ENCODE results near the gene SNRNP35. TPM values are rescaled to one million over a fixed set of nuclear protein-coding genes. Genes with fewer than 3 reads are reported as not detected.

The SNRNP35 gene
- total and polyA plus RNA-seq, 2 experiments from 2014 or later: 32.0 to 41.9 TPM

GRCh38 chr12:123468786-123469185 lies 10.8 kb downstream of the SNRNP35 start:
- H3K4me3 ChIP-seq: no peak overlapping the region
- no peak for TF ChIP-seq CTCF (IDR thresholded peaks at IDR 0.05; ENCODE audit: low read depth, low read length)
- no peaks in the 10 kb centered on the region for H3K27me3 ChIP-seq
- H3K36me3 ChIP-seq: peaks cover 29% of the 10 kb centered on the region
- H3K4me1 ChIP-seq (ENCODE audit: low read depth): no peaks in the 10 kb centered on the region
- DNase-seq (ENCODE audit: low read depth in 1 of 2, low spot score in 1 of 2): peak in 1 of 2 donors; percentile 6
- H3K9me3 ChIP-seq (ENCODE audit: low read depth): no peaks in the 10 kb centered on the region
- no peak overlapping the region for H3K27ac ChIP-seq

GRCh38 chr12:123469978-123470377 lies 12.0 kb downstream of the SNRNP35 start:
- DNase-seq (ENCODE audit: low read depth in 1 of 2, low spot score in 1 of 2): no peak
- H3K9me3 ChIP-seq (ENCODE audit: low read depth): no peaks in the 10 kb centered on the region
- H3K4me3 ChIP-seq: no peak overlapping the region
- no peak overlapping the region for H3K27ac ChIP-seq
- H3K4me1 ChIP-seq (ENCODE audit: low read depth): no peaks in the 10 kb centered on the region
- no peak for TF ChIP-seq CTCF (IDR thresholded peaks at IDR 0.05; ENCODE audit: low read depth, low read length)
- peaks cover 29% of the 10 kb centered on the region for H3K36me3 ChIP-seq
- no peaks in the 10 kb centered on the region for H3K27me3 ChIP-seq

DNA sequence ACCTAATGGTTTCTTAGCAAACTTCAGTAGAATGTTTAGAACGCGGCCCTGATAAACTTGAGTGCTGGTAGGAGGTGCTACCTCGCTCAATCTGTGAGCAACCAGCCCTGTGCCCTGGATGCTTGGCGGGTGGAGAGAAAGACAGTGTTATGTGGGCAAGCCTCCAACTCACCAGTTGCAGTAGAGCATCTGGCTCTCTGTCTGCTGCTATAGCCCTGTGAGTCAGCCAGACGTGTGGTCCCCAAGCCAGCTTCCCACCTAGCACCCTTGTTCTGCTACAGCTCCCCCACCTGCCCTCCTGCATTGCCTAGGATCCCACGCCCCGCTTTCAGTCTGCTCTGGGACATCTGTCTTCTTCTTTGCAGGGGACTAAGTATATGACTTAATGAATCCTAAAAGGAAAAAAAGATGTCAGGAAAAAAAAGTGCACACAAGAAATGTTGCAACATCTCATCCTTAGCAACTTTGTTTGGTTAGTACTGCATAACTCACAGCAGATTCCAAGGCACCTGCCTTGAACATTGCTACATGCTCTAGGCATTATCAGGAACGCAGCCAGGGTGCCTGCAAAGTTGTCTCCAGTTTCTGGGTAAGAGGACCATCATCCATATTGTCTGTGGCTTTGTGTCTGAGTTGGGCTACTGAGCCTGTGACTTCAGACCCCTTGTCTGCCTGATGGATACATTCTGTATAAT lies 13.6 kb downstream of the SNRNP35 start:
- no peaks in the 10 kb centered on the region for H3K4me1 ChIP-seq (ENCODE audit: low read depth)
- no peaks in the 10 kb centered on the region for H3K9me3 ChIP-seq (ENCODE audit: low read depth)
- peak in 1 of 2 donors; percentile 79 for DNase-seq (ENCODE audit: low read depth in 1 of 2, low spot score in 1 of 2)
- H3K36me3 ChIP-seq: peaks cover 30% of the 10 kb centered on the region
- H3K27ac ChIP-seq: no peak overlapping the region
- no peak for TF ChIP-seq CTCF (IDR thresholded peaks at IDR 0.05; ENCODE audit: low read depth, low read length)
- no peaks in the 10 kb centered on the region for H3K27me3 ChIP-seq
- H3K4me3 ChIP-seq: no peak overlapping the region

- Histone ChIP-seq H3K4me3 (no peak overlapping the region), H3K36me3 (peaks cover 34% of the 10 kb centered on the region), H3K4me1 (ENCODE audit: low read depth) (no peaks in the 10 kb centered on the region), H3K27ac (no peak overlapping the region), H3K27me3 (no peaks in the 10 kb centered on the region), H3K9me3 (ENCODE audit: low read depth) (no peaks in the 10 kb centered on the region)
- no peak for TF ChIP-seq CTCF (IDR thresholded peaks at IDR 0.05; ENCODE audit: low read depth, low read length)
- DNase-seq (ENCODE audit: low read depth in 1 of 2, low spot score in 1 of 2): no peak
Observed at GRCh38 chr12:123472438-123472849, 14.5 kb downstream of the SNRNP35 start.

DNA sequence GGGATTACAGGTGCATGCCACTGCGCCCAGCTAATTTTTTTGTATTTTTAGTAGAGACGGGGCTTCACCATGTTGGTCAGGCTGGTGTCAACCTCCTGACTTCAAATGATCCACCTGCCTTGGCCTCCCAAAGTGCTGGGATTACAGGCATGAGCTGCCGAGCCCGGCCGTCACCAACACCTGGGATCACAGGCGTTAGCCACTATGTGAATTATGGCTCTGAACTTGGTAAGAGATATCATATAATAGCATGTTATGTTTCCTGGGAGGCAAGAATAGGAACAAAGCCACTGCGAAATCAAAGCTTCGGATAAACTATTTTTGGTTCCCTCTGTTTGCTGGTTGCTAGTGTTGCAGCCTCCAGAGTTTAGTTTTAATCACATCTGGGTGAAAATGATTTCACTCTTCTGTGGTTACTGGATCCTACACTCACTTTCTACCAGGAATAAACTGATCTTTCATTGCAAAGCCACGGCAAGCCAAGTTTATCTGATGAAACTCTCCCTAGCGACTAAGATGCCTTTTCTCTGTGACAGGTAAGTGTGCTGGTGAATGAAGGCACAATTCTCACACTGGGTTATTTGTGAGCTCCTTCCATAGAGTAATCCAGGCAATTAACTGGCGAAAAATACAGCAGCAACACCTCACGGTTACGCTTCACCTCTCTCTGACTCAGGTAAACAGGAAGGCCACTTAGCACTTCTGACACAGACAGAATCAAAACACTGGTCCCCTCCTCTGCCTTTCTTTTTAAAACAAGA lies 16.7 kb downstream of the SNRNP35 start:
- H3K36me3 ChIP-seq: peaks cover 38% of the 10 kb centered on the region
- no peak for DNase-seq (ENCODE audit: low read depth in 1 of 2, low spot score in 1 of 2)
- peak overlapping the region; percentile 42 for H3K27ac ChIP-seq
- no peaks in the 10 kb centered on the region for H3K4me1 ChIP-seq (ENCODE audit: low read depth)
- no peaks in the 10 kb centered on the region for H3K9me3 ChIP-seq (ENCODE audit: low read depth)
- no peaks in the 10 kb centered on the region for H3K27me3 ChIP-seq
- no peak for TF ChIP-seq CTCF (IDR thresholded peaks at IDR 0.05; ENCODE audit: low read depth, low read length)
- no peak overlapping the region for H3K4me3 ChIP-seq

Data from cardiac muscle cell (in vitro differentiated cells and primary cell).